Adrenal gland (tissue), 5 donors: Measurements from ENCODE around the gene ACVR1.

Experiments used
- POLR2A ChIP-seq, 2 donors: fragments of 450-650 bp; IDR thresholded peaks; one replicate each; pipeline ENCODE4 v1.6.1; 2017; ENCODE audit warnings: antibody characterized with exemption in 2 of 2, mild to moderate bottlenecking in 2 of 2, moderate library complexity in 1 of 2
- TF ChIP-seq, protein P1 (sequence below), 6 experiments: fragments of 450-650 bp in 4 of 6; fragments of 200-600 bp in 2 of 6; sonication (generic) in 1 of 6; IDR thresholded peaks; 1 replicate in 5 of 6; 2 replicates in 1 of 6; pipeline versions ENCODE4 v1.5.1 to v1.8.0; 2016 to 2021; ENCODE audit warnings: antibody characterized with exemption in 6 of 6, mild to moderate bottlenecking in 2 of 6, moderate library complexity in 1 of 6
- donor health status: DM: no; HTN: no; CAD: no.

DNA sequence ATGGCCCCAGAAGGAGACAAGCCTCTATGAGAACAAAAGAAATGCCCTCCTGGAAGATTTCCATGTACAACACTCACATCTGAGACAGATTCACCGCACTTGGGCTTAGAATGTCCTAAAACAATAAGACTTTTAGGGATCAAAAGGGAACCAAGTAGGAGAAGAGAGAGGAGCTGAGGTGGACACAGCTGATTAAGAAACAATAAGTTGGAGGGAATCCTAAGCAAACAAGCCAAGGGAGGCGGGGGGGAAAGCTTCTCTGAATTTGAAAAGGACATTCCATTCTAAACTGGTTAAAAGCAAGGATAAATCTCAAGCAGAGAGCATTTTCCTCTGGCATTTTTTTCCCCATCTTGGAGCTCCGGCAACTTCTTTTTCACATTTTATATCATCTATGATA, 9.9 kb downstream of the ACVR1 start:
- TF ChIP-seq, protein P1, sequence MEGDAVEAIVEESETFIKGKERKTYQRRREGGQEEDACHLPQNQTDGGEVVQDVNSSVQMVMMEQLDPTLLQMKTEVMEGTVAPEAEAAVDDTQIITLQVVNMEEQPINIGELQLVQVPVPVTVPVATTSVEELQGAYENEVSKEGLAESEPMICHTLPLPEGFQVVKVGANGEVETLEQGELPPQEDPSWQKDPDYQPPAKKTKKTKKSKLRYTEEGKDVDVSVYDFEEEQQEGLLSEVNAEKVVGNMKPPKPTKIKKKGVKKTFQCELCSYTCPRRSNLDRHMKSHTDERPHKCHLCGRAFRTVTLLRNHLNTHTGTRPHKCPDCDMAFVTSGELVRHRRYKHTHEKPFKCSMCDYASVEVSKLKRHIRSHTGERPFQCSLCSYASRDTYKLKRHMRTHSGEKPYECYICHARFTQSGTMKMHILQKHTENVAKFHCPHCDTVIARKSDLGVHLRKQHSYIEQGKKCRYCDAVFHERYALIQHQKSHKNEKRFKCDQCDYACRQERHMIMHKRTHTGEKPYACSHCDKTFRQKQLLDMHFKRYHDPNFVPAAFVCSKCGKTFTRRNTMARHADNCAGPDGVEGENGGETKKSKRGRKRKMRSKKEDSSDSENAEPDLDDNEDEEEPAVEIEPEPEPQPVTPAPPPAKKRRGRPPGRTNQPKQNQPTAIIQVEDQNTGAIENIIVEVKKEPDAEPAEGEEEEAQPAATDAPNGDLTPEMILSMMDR (IDR thresholded peaks at IDR 0.05) = no peak
- TF ChIP-seq POLR2A (IDR thresholded peaks at IDR 0.05) = no peak
